H1 (cell line): ENCODE data around the gene COQ10B. TPM values are rescaled to one million over a fixed set of nuclear protein-coding genes. Genes with fewer than 3 reads are reported as not detected.

ENCODE experiments used
- GTF2F1 ChIP-seq: IDR thresholded peaks from 2 replicates; pipeline ENCODE4 v1.6.1; 2012; ENCODE audit warnings: low read depth, low read length, improper control_type of control experiment, borderline replicate concordance
- HDAC2 ChIP-seq, 2 experiments: fragments of 300-600 bp in 1 of 2; sonication (generic) in 1 of 2; IDR thresholded peaks; 2 replicates each; pipeline ENCODE4 v1.6.1; 2011 to 2012; ENCODE audit warnings: low read depth in 2 of 2, low read length in 2 of 2, mild to moderate bottlenecking in 2 of 2, moderate library complexity in 2 of 2, borderline replicate concordance in 1 of 2, inconsistent platforms in 1 of 2
- SRF ChIP-seq: IDR thresholded peaks from 2 replicates; pipeline ENCODE4 v1.6.1; 2011; ENCODE audit warnings: mild to moderate bottlenecking, low read depth, low read length, moderate library complexity
- SUZ12 ChIP-seq: fragments of 200-600 bp; sonication (generic); IDR thresholded peaks from 2 replicates; pipeline ENCODE4 v1.6.1; 2012; ENCODE audit warnings: mild to moderate bottlenecking, inconsistent platforms, low read length, moderate library complexity, mixed read lengths
- polyA plus RNA-seq, 7 experiments: library from polyadenylated mRNA; depleted of rRNA in 3 of 7; stranded (reverse) in 5 of 7; unstranded in 2 of 7; fragments of >200 nt in 5 of 7; fragments of 200-250 nt in 2 of 7; gene quantifications; 1 replicate in 5 of 7; 2 replicates in 1 of 7; 4 replicates in 1 of 7; pipeline versions ENCODE4 v1.2.1 to v1.2.3, GENCODE V29; 2011 to 2013; ENCODE audit warnings: missing spikeins in 2 of 7, mixed read lengths in 2 of 7
- total RNA-seq: library from RNA; stranded (reverse); fragmentation: NEBNext Ultra II Directional; extraction: Animal tissue kit (Norgen Biotek cat#: 25700); gene quantifications from 2 replicates; pipeline ENCODE4 v1.2.1, GENCODE V29; 2021
- TF ChIP-seq, protein P1 (sequence below): IDR thresholded peaks from 2 replicates; pipeline ENCODE4 v1.6.1; 2012; ENCODE audit warnings: low read length, inconsistent platforms

Gene COQ10B
- total and polyA plus RNA-seq, 2 of the 8 experiments (the other 6 are each of a cell fraction or from before 2014, with no cell fraction given) = 1.9 to 17.3 TPM

GRCh38 chr2:197414515-197414914 is 38.8 kb upstream of the COQ10B start (continued):
- no peak for TF ChIP-seq SRF
- TF ChIP-seq SUZ12 = no peak
- TF ChIP-seq, protein P1, sequence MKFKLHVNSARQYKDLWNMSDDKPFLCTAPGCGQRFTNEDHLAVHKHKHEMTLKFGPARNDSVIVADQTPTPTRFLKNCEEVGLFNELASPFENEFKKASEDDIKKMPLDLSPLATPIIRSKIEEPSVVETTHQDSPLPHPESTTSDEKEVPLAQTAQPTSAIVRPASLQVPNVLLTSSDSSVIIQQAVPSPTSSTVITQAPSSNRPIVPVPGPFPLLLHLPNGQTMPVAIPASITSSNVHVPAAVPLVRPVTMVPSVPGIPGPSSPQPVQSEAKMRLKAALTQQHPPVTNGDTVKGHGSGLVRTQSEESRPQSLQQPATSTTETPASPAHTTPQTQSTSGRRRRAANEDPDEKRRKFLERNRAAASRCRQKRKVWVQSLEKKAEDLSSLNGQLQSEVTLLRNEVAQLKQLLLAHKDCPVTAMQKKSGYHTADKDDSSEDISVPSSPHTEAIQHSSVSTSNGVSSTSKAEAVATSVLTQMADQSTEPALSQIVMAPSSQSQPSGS = no peak
- no peak for TF ChIP-seq HDAC2 (IDR thresholded peaks at IDR 0.05; ENCODE audit: borderline replicate concordance in 1 of 2, low read depth in 2 of 2, low read length in 2 of 2)
- TF ChIP-seq GTF2F1 = no peak
